HG03196 (cell line): Measurements from ENCODE around the gene RABGEF1.
"Not testable (repeated sequence)": the region's sequence is repeated elsewhere in the genome, so short reads cannot be mapped to it uniquely, and the experiment has no call there.

Experiments used
- ATAC-seq: cut with Tn5 transposase; IDR thresholded peaks from one replicate; pipeline ENCODE4 v1.9.1; 2021; ENCODE audit not compliant: unreplicated experiment

The RABGEF1 gene

DNA sequence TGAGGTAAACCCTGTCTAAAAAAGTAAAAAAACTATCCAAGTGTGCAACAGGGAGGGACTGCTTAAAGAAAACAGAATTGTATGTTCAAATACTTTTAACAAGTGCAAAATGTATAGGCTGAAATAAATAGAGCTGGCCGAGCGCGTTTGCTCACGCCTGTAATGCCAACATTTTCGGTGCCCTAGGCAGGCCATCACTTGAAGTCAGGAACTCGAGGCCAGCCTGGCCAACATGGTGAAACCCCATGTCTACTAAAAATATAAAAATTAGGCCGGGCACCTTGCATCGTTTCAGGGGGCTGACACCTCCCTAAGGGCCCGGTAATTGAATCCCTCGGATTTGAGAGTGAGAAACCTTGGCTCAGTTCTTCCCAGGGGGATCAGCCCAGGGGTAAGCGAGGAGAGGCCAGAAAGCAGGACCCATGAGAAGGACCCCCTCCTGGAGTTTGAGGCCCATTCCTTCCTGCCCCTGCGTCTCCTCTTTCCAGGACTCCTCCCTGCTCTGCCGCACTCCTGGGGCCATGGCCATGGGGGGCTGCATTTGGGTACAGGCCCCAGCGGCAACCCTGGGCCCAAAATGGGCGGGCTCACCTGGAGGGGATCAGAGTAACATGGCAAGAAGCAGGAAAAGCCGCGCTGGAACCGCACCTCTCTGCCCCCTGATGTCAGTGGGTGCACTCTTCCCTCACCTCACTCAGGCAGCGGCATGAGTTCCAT, 105.0 kb downstream of the RABGEF1 start:
- no peak for ATAC-seq

DNA sequence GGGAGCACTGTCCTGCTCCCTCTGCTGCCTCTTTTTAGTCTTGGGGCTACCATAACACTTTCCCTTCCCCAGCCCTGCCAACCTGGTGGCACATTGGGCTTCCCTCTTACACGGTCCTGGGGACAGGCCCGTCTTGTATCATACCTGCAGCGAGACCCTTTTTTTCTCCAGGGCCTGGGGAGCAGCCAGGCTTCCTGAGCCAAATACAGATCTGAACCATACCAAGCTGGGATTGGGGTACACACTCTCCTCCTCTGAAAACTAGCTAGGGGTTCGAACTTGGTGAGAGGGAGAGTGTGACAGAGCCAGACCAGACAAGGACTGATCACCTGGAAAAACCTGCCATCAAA, 105.5 kb downstream of the RABGEF1 start:
- not testable (repeated sequence) for ATAC-seq

DNA sequence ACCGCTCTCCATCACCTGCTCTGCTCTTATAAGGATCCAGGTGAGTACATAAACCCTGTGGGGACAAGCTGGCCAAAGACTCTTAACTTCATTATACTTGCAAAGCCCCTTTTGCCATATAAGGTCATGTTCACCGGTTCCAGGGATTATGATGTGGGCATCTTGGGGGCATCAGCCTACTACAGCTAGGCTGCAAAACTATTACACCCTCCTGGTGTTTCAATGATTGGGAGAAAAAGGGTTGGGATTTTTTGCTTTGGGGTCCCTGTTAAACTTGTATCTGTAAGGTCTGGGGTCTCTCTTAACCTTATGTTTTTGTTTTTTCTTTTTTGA, 107.0 kb downstream of the RABGEF1 start:
- ATAC-seq, result not testable (repeated sequence)

DNA sequence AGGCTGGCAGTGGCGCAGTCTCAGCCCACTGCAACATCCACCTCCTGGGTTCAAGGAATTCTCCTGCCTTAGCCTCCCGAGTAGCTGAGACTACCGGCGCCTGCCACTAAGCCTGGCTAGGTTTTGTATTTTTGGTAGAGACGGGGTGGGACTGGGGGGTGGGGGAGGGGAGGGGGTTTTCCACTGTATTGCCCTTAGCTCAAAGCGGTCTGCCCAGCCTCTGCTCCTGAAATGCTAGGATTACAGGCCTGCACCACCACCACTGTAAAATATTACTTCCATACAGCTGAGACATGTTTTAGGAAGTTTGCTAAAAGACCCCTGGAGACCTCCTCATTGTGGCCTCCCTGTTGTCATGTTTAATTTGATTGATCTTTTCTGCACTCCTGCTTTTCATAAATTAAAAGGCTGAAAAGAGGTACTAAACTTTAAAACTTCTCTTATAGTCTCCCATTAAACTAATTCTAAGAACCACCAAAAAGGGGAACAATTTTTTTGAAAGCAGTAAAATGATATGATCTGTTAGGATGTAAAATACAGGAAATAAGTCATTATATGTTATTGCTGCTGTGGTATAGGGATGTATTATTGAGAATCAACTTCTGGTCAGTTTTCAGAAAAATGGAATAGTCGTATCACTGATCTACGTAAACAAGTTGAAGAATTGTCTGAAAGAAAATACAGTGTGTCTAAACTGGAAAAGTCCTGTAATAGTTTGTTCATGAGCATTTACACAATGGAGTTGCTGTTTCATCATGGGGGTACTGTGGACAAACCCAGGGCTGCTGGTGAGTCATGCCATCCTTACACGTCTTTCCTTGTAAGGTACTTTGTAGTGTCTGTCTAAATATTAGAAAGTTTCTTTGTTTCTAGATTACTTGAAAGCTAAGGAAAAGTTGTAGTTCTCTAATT, 107.6 kb downstream of the RABGEF1 start:
- ATAC-seq, result no peak

DNA sequence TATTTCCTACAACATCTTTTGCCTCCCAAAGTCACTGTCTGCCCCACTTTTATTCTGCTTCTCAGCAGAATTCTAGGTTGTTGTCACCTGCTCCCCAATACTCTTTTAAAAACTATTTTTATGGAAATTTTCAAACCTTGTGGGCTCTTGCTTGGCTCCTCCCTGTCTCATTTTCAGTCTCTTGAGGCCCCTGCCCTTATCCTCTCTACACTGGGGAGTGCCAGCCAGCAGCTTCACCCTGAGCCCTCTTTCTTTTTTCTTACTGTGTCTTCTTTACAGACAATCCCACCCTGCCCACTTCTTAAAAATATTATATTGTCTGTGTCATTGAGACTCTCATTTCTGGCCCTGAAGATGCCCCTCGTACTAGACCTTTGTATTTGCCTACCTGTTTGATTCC, 118.8 kb downstream of the RABGEF1 start:
- ATAC-seq, result no peak

DNA sequence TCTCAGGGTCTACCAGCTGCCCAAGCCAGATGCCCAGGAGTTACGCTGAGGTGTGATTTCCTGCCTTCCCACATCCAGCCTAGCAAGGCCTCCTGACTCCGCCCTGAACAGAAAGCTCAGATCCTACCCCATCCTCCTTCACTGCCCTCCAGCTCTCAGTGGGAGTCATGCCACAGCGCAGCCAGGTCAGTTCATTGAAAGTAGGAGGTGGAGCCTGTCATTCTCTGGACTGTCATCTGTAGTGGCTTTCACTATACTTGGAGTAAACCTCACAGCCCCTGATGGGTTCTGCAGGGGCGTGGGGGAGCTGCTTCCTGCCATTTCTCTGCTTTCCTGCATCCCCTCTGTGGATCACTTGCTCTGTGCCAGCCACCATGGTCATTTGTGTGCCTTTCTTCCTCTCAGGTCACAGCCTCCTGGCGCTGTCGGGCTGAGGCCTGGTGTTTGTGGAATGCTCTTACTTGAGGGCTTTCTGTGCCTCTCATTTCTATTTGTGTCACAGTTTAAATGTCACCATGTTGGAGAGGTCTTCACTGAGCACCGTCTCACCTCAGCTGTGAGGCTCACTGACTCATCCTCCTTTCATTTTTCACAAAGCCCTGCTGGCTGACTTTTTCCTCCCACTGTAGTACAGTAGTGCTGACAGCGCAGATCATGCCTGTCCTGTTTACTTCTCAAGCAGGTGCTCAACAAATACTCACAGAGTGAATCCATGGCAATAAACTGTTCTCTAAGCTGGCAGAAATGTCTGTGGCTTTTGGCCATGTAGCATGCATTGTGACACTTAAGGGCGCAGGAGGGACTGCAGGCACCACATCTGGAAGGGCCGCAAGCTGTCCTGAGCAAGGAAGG, 119.5 kb downstream of the RABGEF1 start:
- ATAC-seq, result no peak

DNA sequence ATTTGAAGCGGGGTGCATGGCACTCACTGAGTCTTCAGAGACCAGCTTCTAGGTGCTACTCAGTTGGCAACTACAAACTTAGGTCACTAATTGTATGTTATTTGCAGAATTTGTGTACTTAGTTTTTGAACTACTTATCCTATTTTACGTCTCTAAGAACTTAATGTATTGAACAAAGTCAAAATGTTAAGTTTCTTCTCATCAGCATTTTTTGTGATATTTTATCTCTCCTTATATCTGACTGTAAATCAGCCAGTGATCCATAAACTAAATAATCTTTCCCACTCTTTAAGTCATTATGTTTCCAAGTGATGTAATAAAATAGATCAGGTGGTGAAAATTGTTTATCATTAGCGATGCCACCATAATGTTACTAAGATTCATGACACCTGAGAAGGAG, 120.2 kb downstream of the RABGEF1 start:
- no peak for ATAC-seq
